ENCODE data around the gene KRT1.

DNA sequence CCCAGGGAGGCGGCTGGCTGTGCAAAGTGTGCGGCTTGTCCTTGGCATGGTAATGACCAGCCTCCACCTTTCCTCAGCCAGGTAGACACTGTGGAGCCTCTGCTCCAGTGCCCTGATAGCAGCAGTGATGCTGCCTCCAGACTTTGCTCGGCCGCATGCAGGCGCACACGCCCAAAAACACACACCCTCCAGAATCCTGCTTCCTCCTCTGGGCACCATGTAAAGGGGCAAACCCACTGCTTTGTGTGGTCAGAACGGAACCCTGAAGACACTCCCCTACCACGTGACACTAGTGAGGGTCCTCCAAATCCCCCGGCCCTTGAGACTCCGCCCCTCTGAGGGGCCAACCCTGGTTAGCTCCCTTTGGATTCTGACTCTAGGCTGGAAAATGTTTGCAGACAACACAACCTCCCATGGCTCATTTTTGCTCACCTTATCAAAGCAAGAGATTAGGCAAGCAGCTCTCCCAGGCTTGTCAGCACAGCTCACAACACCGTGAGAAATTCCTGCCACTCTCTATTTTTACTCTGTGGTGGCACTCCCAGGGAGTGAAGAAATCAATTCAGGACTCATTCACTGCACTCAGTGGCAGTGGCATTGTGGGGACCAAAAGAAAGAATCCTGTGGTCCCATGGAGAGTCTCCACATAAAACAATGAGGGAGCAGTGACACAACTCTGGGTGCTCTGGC, 18.6 kb upstream of the KRT1 start:
- TF ChIP-seq, protein P1, sequence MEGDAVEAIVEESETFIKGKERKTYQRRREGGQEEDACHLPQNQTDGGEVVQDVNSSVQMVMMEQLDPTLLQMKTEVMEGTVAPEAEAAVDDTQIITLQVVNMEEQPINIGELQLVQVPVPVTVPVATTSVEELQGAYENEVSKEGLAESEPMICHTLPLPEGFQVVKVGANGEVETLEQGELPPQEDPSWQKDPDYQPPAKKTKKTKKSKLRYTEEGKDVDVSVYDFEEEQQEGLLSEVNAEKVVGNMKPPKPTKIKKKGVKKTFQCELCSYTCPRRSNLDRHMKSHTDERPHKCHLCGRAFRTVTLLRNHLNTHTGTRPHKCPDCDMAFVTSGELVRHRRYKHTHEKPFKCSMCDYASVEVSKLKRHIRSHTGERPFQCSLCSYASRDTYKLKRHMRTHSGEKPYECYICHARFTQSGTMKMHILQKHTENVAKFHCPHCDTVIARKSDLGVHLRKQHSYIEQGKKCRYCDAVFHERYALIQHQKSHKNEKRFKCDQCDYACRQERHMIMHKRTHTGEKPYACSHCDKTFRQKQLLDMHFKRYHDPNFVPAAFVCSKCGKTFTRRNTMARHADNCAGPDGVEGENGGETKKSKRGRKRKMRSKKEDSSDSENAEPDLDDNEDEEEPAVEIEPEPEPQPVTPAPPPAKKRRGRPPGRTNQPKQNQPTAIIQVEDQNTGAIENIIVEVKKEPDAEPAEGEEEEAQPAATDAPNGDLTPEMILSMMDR (tag by site-specific recombination; IDR thresholded peaks at IDR 0.05) = no peak
- TF ChIP-seq, protein P2, sequence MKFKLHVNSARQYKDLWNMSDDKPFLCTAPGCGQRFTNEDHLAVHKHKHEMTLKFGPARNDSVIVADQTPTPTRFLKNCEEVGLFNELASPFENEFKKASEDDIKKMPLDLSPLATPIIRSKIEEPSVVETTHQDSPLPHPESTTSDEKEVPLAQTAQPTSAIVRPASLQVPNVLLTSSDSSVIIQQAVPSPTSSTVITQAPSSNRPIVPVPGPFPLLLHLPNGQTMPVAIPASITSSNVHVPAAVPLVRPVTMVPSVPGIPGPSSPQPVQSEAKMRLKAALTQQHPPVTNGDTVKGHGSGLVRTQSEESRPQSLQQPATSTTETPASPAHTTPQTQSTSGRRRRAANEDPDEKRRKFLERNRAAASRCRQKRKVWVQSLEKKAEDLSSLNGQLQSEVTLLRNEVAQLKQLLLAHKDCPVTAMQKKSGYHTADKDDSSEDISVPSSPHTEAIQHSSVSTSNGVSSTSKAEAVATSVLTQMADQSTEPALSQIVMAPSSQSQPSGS (tag by site-specific recombination; IDR thresholded peaks at IDR 0.05; ENCODE audit: low read depth) = no peak
- TF ChIP-seq, protein P3, sequence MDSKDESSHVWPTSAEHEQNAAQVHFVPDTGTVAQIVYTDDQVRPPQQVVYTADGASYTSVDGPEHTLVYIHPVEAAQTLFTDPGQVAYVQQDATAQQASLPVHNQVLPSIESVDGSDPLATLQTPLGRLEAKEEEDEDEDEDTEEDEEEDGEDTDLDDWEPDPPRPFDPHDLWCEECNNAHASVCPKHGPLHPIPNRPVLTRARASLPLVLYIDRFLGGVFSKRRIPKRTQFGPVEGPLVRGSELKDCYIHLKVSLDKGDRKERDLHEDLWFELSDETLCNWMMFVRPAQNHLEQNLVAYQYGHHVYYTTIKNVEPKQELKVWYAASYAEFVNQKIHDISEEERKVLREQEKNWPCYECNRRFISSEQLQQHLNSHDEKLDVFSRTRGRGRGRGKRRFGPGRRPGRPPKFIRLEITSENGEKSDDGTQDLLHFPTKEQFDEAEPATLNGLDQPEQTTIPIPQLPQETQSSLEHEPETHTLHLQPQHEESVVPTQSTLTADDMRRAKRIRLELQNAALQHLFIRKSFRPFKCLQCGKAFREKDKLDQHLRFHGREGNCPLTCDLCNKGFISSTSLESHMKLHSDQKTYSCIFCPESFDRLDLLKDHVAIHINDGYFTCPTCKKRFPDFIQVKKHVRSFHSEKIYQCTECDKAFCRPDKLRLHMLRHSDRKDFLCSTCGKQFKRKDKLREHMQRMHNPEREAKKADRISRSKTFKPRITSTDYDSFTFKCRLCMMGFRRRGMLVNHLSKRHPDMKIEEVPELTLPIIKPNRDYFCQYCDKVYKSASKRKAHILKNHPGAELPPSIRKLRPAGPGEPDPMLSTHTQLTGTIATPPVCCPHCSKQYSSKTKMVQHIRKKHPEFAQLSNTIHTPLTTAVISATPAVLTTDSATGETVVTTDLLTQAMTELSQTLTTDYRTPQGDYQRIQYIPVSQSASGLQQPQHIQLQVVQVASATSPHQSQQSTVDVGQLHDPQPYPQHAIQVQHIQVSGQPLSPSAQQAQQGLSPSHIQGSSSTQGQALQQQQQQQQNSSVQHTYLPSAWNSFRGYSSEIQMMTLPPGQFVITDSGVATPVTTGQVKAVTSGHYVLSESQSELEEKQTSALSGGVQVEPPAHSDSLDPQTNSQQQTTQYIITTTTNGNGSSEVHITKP (tag by site-specific recombination; IDR thresholded peaks at IDR 0.05) = no peak
- TF ChIP-seq ZNF211 (tag by site-specific recombination; IDR thresholded peaks at IDR 0.05; ENCODE audit: low read depth) (no peak), GLIS1 (tag by site-specific recombination; IDR thresholded peaks at IDR 0.05) (peak; percentile 74), IKZF3 (tag by site-specific recombination; IDR thresholded peaks at IDR 0.05) (no peak), ZNF19 (tag by site-specific recombination; IDR thresholded peaks at IDR 0.05; ENCODE audit: low read depth) (no peak)
